K562 (cell line): ENCODE measurements around the gene BTRC. TPM values are rescaled to one million over a fixed set of nuclear protein-coding genes. Genes with fewer than 3 reads are reported as not detected.
A peak's percentile ranks its signal among the peaks of the same experiment; 100 is the strongest.

Experiments used
- ATAC-seq: fragments of 200-7000 bp; cut with Tn5 transposase; 3 replicates; pipeline ENCODE4 v1.9.1; 2020; ENCODE audit warnings: moderate library complexity
- BruUV-seq: library from RNA; stranded (reverse); fragments of 400-500 nt; replicated peaks from 2 replicates; lab custom pipeline; 2021; lab: Mats Ljungman, UMichigan
- CTCF ChIA-PET: fragments of 300-600 bp; formaldehyde crosslinking; extraction: SDS; loops from one replicate; lab custom pipeline; 2021; ENCODE audit warnings: low intra/inter-chr PET ratio; lab: Yijun Ruan, JAX
- POLR2A ChIA-PET: fragments of 300-600, 350-650 bp; sonication (Branson Sonifier 250); formaldehyde crosslinking; extraction: SDS; loops from one replicate; lab custom pipeline; 2021; ENCODE audit warnings: antibody characterized with exemption, inconsistent platforms; lab: Yijun Ruan, JAX
- DNase-seq, 4 experiments: peaks; one replicate each; pipeline versions ENCODE4 v3.0.0 to v3.0.0-alpha.2; 2011 to 2018; ENCODE audit warnings: low spot score in 3 of 4, mixed read lengths in 3 of 4; ENCODE audit errors: extremely low read depth in 1 of 4
- FAIRE-seq: peaks from 2 replicates; lab custom pipeline; 2011; peaks lifted over from hg19 to GRCh38; lab: Jason Lieb, UNC
- H2AFZ ChIP-seq: 2 replicates; pipeline ENCODE4 v1.6.0; 2011; ENCODE audit warnings: low read depth, low read length, control low read depth, inconsistent platforms
- H3K27ac ChIP-seq: fragments of 200-600 bp; 3 replicates; pipeline ENCODE4 v1.8.0; 2011; ENCODE audit warnings: low read depth, mild to moderate bottlenecking, control low read depth, inconsistent platforms, low read length, moderate library complexity, mixed read lengths; ENCODE audit errors: extremely low read depth
- H3K27me3 ChIP-seq, 2 experiments: fragments of 300-600 bp in 1 of 2; 2 replicates in 1 of 2; 3 replicates in 1 of 2; pipeline versions ENCODE4 v1.6.0 to v1.8.0; 2011; ENCODE audit warnings: inconsistent platforms in 2 of 2, low read length in 2 of 2, mild to moderate bottlenecking in 1 of 2, mixed read lengths in 1 of 2, moderate library complexity in 1 of 2; ENCODE audit not compliant: control insufficient read depth in 2 of 2, insufficient read depth in 2 of 2
- H3K36me3 ChIP-seq: fragments of 300-600 bp; 3 replicates; pipeline ENCODE4 v1.8.0; 2011; ENCODE audit warnings: mild to moderate bottlenecking, low read length, inconsistent platforms; ENCODE audit not compliant: control insufficient read depth, insufficient read depth
- H3K4me1 ChIP-seq, 2 experiments: fragments of 200-600 bp in 1 of 2; replicated peaks in 1 of 2; 2 replicates in 1 of 2; 3 replicates in 1 of 2; pipeline versions ENCODE4 v1.5.1 to v1.8.0; 2011; ENCODE audit warnings: inconsistent platforms in 2 of 2, low read length in 2 of 2, mild to moderate bottlenecking in 1 of 2, mixed read lengths in 1 of 2, moderate library complexity in 1 of 2; ENCODE audit not compliant: control insufficient read depth in 2 of 2, insufficient read depth in 2 of 2
- H3K4me2 ChIP-seq: 2 replicates; pipeline ENCODE4 v1.6.1; 2011; ENCODE audit warnings: low read length, control low read depth, inconsistent platforms, mixed read lengths; ENCODE audit not compliant: insufficient read depth
- H3K4me3 ChIP-seq: fragments of 200-600 bp; sonication (generic), shearing (Covaris generic); 2 replicates; pipeline ENCODE4 v1.5.1; 2016; ENCODE audit warnings: control low read depth, inconsistent platforms
- H3K79me2 ChIP-seq: fragments of 200-600 bp; 3 replicates; pipeline ENCODE4 v1.8.0; 2011; ENCODE audit warnings: low read length, inconsistent platforms; ENCODE audit not compliant: control insufficient read depth, insufficient read depth
- H3K9ac ChIP-seq, 2 experiments: 2 replicates each; pipeline versions ENCODE4 v1.6.0 to v1.6.1; 2011; ENCODE audit warnings: low read depth in 2 of 2, low read length in 2 of 2, control low read depth in 1 of 2, inconsistent platforms in 1 of 2, mild to moderate bottlenecking in 1 of 2, mixed read lengths in 1 of 2; ENCODE audit not compliant: insufficient read depth in 1 of 2
- H3K9me1 ChIP-seq: one replicate; pipeline ENCODE4 v1.6.0; 2011; ENCODE audit warnings: inconsistent platforms, mild to moderate bottlenecking, low read length, moderate library complexity; ENCODE audit not compliant: control insufficient read depth, insufficient read depth
- H3K9me3 ChIP-seq: replicated peaks from 2 replicates; pipeline ENCODE4 v1.5.1; 2011; ENCODE audit warnings: low read depth, low read length, inconsistent platforms; ENCODE audit not compliant: control insufficient read depth, insufficient read depth
- H4K20me1 ChIP-seq: replicated peaks from 2 replicates; pipeline ENCODE4 v1.6.1; 2011; ENCODE audit warnings: low read length, inconsistent platforms, mixed read lengths; ENCODE audit not compliant: control insufficient read depth, insufficient read depth
- CBX8 ChIP-seq: fragments of 200-600 bp; sonication (generic); IDR thresholded peaks from 2 replicates; pipeline ENCODE4 v1.6.1; 2012; ENCODE audit warnings: borderline replicate concordance, mixed run types, low read depth, mild to moderate bottlenecking, moderate library complexity, mixed read lengths, low read length, control low read depth, inconsistent platforms; ENCODE audit not compliant: poor library complexity, severe bottlenecking; ENCODE audit errors: extremely low read depth
- DACH1 ChIP-seq: fragments of 450-650 bp; IDR thresholded peaks from 2 replicates; pipeline ENCODE4 v1.6.1; 2018; ENCODE audit not compliant: partially characterized antibody
- FOXO4 ChIP-seq: fragments of 450-650 bp; formaldehyde crosslinking; IDR thresholded peaks from 2 replicates; pipeline ENCODE4 v1.4.0; 2020; ENCODE audit warnings: mild to moderate bottlenecking, moderate library complexity
- HMG20A ChIP-seq: fragments of 450-650 bp; formaldehyde crosslinking; conservative IDR thresholded peaks from 2 replicates; pipeline ENCODE4 v1.4.0; 2020; ENCODE audit warnings: mild to moderate bottlenecking, mixed read lengths
- HMGN3 ChIP-seq: IDR thresholded peaks from 2 replicates; pipeline ENCODE4 v1.6.1; 2011; ENCODE audit warnings: borderline replicate concordance, low read depth, mild to moderate bottlenecking, mixed read lengths, low read length; ENCODE audit not compliant: insufficient read length; ENCODE audit errors: extremely low read depth
- KLF16 ChIP-seq: IDR thresholded peaks from 2 replicates; pipeline ENCODE4 v1.6.1; 2016; ENCODE audit warnings: antibody characterized with exemption
- RBM17 ChIP-seq: fragments of 200-400 bp; formaldehyde crosslinking; IDR thresholded peaks from 2 replicates; pipeline ENCODE4 v1.6.1; 2017; ENCODE audit warnings: low read depth, mild to moderate bottlenecking, low read length, borderline replicate concordance
- SAFB ChIP-seq: fragments of 200-400 bp; formaldehyde crosslinking; IDR thresholded peaks from 2 replicates; pipeline ENCODE4 v1.6.1; 2017; ENCODE audit warnings: low read depth, low read length, borderline replicate concordance
- SNRNP70 ChIP-seq: fragments of 200-400 bp; formaldehyde crosslinking; optimal IDR thresholded peaks from 2 replicates; pipeline ENCODE3; 2017; ENCODE audit warnings: low read depth, low read length
- SUPT5H ChIP-seq: fragments of 450-650 bp; IDR thresholded peaks from 2 replicates; pipeline ENCODE4 v1.6.1; 2016
- ZNF408 ChIP-seq: fragments of 250-450 bp; sonication (Bioruptor Pico); IDR thresholded peaks from 2 replicates; pipeline ENCODE4 v1.4.0; 2020; ENCODE audit warnings: low read depth, mild to moderate bottlenecking, moderate library complexity
- ZNF717 ChIP-seq: fragments of 250-450 bp; sonication (Bioruptor Pico); IDR thresholded peaks from 2 replicates; pipeline ENCODE4 v1.5.0; 2021
- ZNF830 ChIP-seq: fragments of 250-450 bp; sonication (Bioruptor Pico); IDR thresholded peaks from 2 replicates; pipeline ENCODE4 v1.5.0; 2021; ENCODE audit warnings: mild to moderate bottlenecking
- WGBS: fragments of 100-300 bp; shearing (Covaris generic); methylation state at CpG from one replicate; pipeline ENCODE4 v1.1.6; 2016; ENCODE audit warnings: low coverage, mixed read lengths; ENCODE audit not compliant: insufficient coverage; ENCODE audit errors: missing lambda C conversion rate; 5-methylcytosine and 5-hydroxymethylcytosine counted together
- in situ Hi-C: fragments of 300-500 bp; cut with MboI; formaldehyde crosslinking; loops from 4 replicates; pipeline ENCODE4 v1.15.0; 2018; ENCODE audit warnings: inconsistent platforms, mixed read lengths
- intact Hi-C: fragments of 100-400 bp; cut with micrococcal nuclease; formaldehyde crosslinking; loops from 2 replicates; pipeline ENCODE4 v1.14.2; 2022
- polyA plus RNA-seq, 8 experiments: library from polyadenylated mRNA; depleted of rRNA in 4 of 8; stranded (reverse) in 5 of 8; unstranded in 3 of 8; fragments of >200 nt; fragmentation: Nextera tagmentation in 2 of 8; fragmentation: Illumina TruSeq in 1 of 8; extraction: Ambion mirVana in 2 of 8; extraction: Trizol in 1 of 8; gene quantifications; 2 replicates each; pipeline versions ENCODE4 v1.2.1 to v1.2.3, GENCODE V29; 2011 to 2014; ENCODE audit warnings: inconsistent platforms in 1 of 8, missing spikeins in 1 of 8
- total RNA-seq, 7 experiments: library from RNA; depleted of rRNA in 6 of 7; stranded (reverse); fragments of >200 nt in 6 of 7; fragmentation: Illumina TruSeq in 2 of 7; extraction: Trizol in 2 of 7; gene quantifications; 2 replicates each; pipeline versions ENCODE4 v1.2.1 to v1.2.3, GENCODE V29; 2011 to 2021; ENCODE audit warnings: low replicate concordance in 1 of 7
- TF ChIP-seq, protein P1 (sequence below), 2 experiments: IDR thresholded peaks; 2 replicates each; pipeline ENCODE4 v1.6.1; 2011; ENCODE audit warnings: borderline replicate concordance in 1 of 2, control low read depth in 1 of 2, low read depth in 1 of 2, low read length in 1 of 2, mild to moderate bottlenecking in 1 of 2, mixed read lengths in 1 of 2, moderate library complexity in 1 of 2; ENCODE audit not compliant: insufficient read depth in 1 of 2, insufficient read length in 1 of 2, poor library complexity in 1 of 2, severe bottlenecking in 1 of 2; ENCODE audit errors: extremely low read depth in 1 of 2

The BTRC gene
- total and polyA plus RNA-seq, 9 of the 15 experiments (the other 6 are each of a cell fraction or from before 2014, with no cell fraction given): 1.6 to 15.4 (median 7.0) TPM

GRCh38 chr10:101557541-101557940 is 203.6 kb downstream of the BTRC start:
- intact Hi-C loops: no loop called here
- H3K27ac ChIP-seq: no peak overlapping the region
- DNase-seq (no peak), FAIRE-seq (no peak), ATAC-seq (no peak)
- H2AFZ ChIP-seq: no peak overlapping the region
- CTCF ChIA-PET: no interaction called here
- peaks cover 2 to 9% of the 10 kb centered on the region in 2 experiments; a peak in 4 of 5 replicates for H3K4me1 ChIP-seq
- 29% methylated on average over 2 of the region's 2 CpGs for WGBS
- no peaks in the 10 kb centered on the region for H3K79me2 ChIP-seq
- H3K9me1 ChIP-seq: no peaks in the 10 kb centered on the region
- H3K36me3 ChIP-seq: no peaks in the 10 kb centered on the region
- H3K27me3 ChIP-seq: no peaks in the 10 kb centered on the region
- no TSS peak for BruUV-seq
- H3K9ac ChIP-seq: no peak overlapping the region
- no peaks in the 10 kb centered on the region for H4K20me1 ChIP-seq
- POLR2A ChIA-PET: no interaction called here
- in situ Hi-C loops: no loop called here
- no peak overlapping the region for H3K4me2 ChIP-seq
- TF ChIP-seq RBM17: no peak
- no peak for TF ChIP-seq ZNF830 (CRISPR knock-in tag)
- TF ChIP-seq SAFB: no peak
- no peak overlapping the region for H3K4me3 ChIP-seq
- H3K9me3 ChIP-seq: no peaks in the 10 kb centered on the region

DNA sequence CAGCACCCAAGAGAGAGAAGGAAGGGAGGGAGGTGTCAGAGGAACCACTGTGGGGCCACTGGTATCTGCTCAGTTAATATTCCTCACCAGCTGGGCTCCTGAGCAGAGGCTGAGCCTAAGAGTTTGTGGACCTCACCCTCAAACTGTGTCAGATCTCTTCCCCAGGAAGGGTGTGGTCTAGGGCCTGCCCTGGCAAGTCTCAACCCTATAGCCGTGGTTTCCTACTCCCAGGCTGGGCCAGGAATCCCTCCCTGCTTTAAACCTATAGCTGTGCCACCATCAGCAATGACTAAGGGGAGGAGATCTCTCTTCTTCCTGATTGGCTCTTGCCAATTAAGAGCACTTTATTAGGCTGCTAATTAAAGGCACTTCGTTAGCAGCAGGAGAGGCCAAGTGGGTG is 204.2 kb downstream of the BTRC start:
- WGBS: 36% methylated on average over 2 of the region's 2 CpGs
- H3K9ac ChIP-seq: 0 out of 4 replicates have a peak overlapping the region, but pooled peaks of 1 of the 2 experiments have one; percentile 45
- no peaks in the 10 kb centered on the region for H3K27me3 ChIP-seq
- no peak for TF ChIP-seq DACH1
- TF ChIP-seq FOXO4 (CRISPR knock-in tag): no peak
- TF ChIP-seq, protein P1, sequence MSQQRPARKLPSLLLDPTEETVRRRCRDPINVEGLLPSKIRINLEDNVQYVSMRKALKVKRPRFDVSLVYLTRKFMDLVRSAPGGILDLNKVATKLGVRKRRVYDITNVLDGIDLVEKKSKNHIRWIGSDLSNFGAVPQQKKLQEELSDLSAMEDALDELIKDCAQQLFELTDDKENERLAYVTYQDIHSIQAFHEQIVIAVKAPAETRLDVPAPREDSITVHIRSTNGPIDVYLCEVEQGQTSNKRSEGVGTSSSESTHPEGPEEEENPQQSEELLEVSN (IDR thresholded peaks at IDR 0.05; ENCODE audit: borderline replicate concordance in 1 of 2, extremely low read depth in 1 of 2, insufficient read depth in 1 of 2, insufficient read length in 1 of 2, low read depth in 1 of 2, low read length in 1 of 2, poor library complexity in 1 of 2, severe bottlenecking in 1 of 2): no peak
- no peak for TF ChIP-seq ZNF408 (CRISPR knock-in tag)
- no peak for TF ChIP-seq SUPT5H
- no peak for TF ChIP-seq SNRNP70
- TF ChIP-seq CBX8: no peak
- TF ChIP-seq HMGN3: no peak
- no peak for TF ChIP-seq KLF16
- no peak for TF ChIP-seq HMG20A (CRISPR knock-in tag)
- TF ChIP-seq ZNF717: no peak
- H3K79me2 ChIP-seq: no peaks in the 10 kb centered on the region
- H4K20me1 ChIP-seq: no peaks in the 10 kb centered on the region
- DNase-seq (no peak), ATAC-seq (peak; percentile 56), FAIRE-seq (no peak)
- no peak overlapping the region for H2AFZ ChIP-seq
- ChIA-PET CTCF (no interaction called here), POLR2A (interaction anchor here (0.6 kb wide), 1 partner anchor 252 kb away, joined by 3 read pairs; no protein-coding TSS in a partner anchor)
- no peaks in the 10 kb centered on the region for H3K9me3 ChIP-seq
- no peaks in the 10 kb centered on the region for H3K36me3 ChIP-seq
- no TSS peak for BruUV-seq
- intact Hi-C loops (no loop called here), in situ Hi-C loops (no loop called here)
- H3K9me1 ChIP-seq: no peaks in the 10 kb centered on the region
- H3K4me1 ChIP-seq: peaks cover 0 to 9% of the 10 kb centered on the region in 2 experiments; a peak in 2 of 5 replicates
- H3K4me3 ChIP-seq: no peak overlapping the region
- no peak overlapping the region for H3K4me2 ChIP-seq
- H3K27ac ChIP-seq: no peak overlapping the region
